GM18951 (cell line): ENCODE data around the gene ENDOD1.
"Not testable (repeated sequence)": the region's sequence is repeated elsewhere in the genome, so short reads cannot be mapped to it uniquely, and the experiment has no call there.

Experiments used
- POLR2A ChIP-seq: IDR thresholded peaks from 4 replicates; pipeline ENCODE4 v1.6.1; 2011; ENCODE audit warnings: mild to moderate bottlenecking; ENCODE audit not compliant: insufficient read length, insufficient read depth; ENCODE audit errors: extremely low read depth
- in situ Hi-C: fragments of 300-500 bp; cut with MboI; formaldehyde crosslinking; loops from one replicate; pipeline ENCODE4 v1.12.0; 2022; ENCODE audit warnings: low sequenced_read_pairs, mixed read lengths, inconsistent platforms; ENCODE audit not compliant: unreplicated experiment

ENDOD1 gene

GRCh38 chr11:95100856-95101507 is 11.3 kb downstream of the ENDOD1 start:
- in situ Hi-C loops, result no loop called here
- TF ChIP-seq POLR2A, result no peak

GRCh38 chr11:95101935-95102334 is 12.3 kb downstream of the ENDOD1 start:
- TF ChIP-seq POLR2A, result no peak

DNA sequence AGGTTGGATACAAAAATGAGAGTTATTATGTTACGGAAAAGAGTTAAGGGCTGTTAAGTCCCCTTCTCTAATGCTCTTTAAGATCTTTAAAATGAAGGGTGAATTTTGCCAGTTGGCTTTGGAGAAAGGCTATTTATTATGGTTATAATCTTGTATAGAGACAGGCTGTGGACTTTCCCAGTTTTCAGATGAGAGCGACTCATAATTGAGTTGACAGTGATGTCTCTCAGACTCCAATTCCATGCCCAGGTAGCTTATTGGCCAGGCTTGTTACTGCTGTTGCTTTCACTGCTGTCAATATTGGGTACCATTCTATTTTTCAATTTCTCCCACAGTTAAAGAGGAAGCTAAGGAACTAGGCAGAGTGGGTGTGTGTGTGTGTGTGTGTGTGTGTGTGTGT is 13.1 kb downstream of the ENDOD1 start:
- in situ Hi-C loops, result no loop called here
- TF ChIP-seq POLR2A, result no peak

More at GRCh38 chr11:95101935-95102334, 12.3 kb downstream of the ENDOD1 start:
- in situ Hi-C loops, result no loop called here

DNA sequence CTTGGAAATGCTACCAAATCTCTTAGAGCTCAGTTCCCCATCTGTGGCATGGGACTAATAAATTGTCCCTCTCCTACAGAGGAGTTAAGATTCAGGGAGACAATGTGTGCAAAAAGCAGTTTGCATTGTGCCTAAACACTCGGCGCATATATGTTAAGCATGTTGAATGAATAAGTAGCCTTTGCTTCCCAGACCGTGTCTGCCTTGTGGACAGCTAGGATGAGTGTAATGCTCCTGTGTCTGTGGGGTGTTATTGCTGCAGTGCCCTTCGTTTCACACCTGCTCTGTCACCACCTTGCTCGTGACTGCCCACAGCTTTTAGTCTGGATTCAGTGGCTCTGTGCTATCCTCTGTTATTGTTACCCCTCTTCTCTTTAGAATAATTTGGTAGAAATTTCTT is 14.1 kb downstream of the ENDOD1 start:
- no peak for TF ChIP-seq POLR2A
- in situ Hi-C loops, result no loop called here

DNA sequence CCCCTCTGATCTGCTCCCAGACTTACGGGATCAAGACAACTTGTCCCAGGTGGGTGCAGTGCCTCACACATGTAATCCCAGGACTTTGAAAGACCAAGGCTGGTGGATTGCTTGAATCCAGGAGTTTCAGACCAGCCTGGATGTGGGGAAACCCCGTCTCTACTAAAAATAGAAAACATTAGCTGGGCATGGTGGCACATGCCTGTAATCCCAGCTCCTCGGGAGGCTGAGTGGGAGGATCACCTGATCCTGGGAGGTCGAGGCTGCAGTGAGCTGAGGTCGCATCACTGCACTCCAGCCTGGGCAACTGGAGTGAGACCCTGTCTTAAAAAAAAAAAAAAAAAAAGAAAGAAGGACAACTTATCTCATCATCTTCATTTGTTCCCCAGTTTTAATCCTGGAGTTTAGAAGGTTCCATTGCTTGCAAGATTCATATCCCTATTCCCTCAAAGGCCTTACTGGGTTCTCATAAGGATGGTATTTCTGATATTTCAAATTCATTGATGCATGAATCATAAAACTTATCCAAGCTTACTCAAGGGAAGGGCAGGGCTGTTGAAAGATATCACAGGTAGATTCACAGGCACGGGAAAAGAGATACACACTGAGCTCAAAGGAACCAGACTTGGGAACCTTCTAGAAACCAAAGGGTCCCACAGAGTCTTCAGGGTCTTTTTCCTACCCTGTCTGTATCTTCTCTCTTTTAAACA is 14.6 kb downstream of the ENDOD1 start:
- no peak for TF ChIP-seq POLR2A
- in situ Hi-C loops, result no loop called here

- TF ChIP-seq POLR2A, result no peak
Measured at GRCh38 chr11:95104856-95105255, 15.2 kb downstream of the ENDOD1 start.

DNA sequence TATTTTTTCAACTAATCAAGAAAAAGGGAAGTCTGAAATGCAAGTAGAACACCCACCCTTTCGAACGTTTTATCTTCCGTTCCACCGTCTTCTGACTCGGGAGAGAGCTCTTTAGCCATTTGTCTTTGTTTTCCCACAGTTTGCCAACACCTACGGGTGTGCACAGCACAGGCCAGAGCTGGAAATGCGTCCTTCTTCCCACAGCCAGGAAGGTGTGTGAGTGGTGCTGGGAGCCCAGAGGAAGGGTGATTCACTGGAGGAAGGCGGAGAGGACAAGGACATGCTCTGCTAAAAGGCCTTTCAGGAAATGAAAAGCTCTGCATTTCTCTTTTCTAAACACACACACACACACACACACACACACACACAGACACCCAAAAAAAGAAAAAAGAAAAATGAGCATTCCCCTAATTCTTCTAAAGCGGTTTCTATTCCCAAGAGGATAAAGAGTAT is 18.5 kb downstream of the ENDOD1 start:
- TF ChIP-seq POLR2A, result no peak
- in situ Hi-C loops, result no loop called here

More at GRCh38 chr11:95104856-95105255, 15.2 kb downstream of the ENDOD1 start:
- in situ Hi-C loops, result no loop called here

DNA sequence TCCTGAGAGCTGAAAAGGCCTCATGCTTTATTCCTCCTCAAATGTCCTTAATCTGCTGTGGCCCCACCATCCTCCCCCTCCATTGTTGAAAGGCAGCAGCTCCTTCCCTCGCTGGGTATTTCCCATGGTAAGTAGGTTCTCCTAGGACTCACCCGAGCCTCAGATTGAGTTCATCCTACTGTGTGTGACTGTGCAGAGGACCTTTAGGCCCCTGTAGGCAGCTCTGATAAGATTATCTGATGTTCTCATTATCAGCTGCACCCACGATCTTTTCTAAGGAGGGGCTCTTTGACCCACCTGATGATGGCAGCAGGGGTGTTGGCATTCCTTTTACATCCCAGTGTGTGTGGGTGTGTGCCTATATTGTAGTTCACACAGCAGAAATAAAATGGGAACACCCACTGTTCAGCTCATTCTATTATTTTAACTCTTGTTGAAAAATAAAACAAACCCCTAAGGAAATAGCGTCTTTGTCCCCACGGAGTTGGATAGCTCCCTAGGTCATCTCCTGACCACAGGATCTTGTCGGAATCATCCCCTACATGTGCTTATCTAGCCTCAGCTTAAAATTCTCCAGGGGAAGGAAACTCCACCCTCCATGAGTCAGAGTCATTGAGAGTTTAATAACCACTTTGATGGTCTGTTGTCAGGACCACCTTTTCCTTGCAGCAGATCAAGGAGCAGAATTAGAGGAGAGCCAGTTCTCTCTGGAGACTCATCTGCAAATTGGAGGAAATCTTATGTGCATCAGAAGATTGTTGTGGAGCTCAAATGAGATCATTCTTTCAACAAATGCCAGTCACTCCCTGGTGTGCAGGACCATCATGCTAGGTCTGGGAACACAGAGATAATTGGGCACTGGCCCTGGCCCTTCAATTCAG is 19.3 kb downstream of the ENDOD1 start:
- TF ChIP-seq POLR2A, result no peak
- in situ Hi-C loops, result no loop called here

DNA sequence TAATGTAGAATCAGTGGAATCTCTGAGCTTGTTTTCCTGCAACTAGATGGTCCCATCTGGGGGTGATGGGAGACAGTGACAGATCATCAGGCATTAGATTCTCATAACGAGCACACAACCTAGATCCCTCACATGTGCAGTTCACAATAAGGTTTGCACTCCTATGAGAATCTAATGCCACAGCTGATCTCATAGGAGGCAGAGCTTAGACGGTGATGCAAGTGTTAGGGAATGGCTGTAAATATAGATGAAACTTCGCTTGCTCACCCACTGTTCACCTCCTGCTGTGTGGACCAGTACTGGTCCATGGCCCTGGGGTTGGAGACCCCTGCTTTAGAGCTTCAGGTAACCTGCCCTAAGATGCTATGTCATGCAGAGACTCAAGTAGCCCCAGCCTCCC is 21.8 kb downstream of the ENDOD1 start:
- in situ Hi-C loops, result not testable (repeated sequence)

- in situ Hi-C loops, result no loop called here
Measured at GRCh38 chr11:95111923-95112540, 22.4 kb downstream of the ENDOD1 start.

DNA sequence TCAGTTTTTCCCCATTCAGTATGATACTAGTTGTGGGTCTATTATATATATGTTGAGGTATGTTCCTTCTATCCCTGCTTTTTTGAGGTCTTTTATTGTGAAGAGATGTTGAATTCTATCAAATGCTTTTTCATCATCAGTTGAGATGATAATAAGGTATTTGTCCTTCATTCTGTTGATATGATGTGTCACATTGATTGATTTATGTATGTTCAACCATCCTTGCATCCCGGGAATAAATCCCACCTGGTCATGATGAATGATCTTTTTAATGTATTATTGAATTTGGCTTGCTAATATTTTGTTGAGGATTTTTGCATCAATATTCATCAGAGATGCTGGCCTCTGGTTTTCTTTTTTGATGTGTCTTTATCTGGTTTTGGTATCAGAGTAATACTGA is 26.0 kb downstream of the ENDOD1 start:
- TF ChIP-seq POLR2A, result no peak
- in situ Hi-C loops, result no loop called here

More at GRCh38 chr11:95111923-95112540, 22.4 kb downstream of the ENDOD1 start:
- no peak for TF ChIP-seq POLR2A

DNA sequence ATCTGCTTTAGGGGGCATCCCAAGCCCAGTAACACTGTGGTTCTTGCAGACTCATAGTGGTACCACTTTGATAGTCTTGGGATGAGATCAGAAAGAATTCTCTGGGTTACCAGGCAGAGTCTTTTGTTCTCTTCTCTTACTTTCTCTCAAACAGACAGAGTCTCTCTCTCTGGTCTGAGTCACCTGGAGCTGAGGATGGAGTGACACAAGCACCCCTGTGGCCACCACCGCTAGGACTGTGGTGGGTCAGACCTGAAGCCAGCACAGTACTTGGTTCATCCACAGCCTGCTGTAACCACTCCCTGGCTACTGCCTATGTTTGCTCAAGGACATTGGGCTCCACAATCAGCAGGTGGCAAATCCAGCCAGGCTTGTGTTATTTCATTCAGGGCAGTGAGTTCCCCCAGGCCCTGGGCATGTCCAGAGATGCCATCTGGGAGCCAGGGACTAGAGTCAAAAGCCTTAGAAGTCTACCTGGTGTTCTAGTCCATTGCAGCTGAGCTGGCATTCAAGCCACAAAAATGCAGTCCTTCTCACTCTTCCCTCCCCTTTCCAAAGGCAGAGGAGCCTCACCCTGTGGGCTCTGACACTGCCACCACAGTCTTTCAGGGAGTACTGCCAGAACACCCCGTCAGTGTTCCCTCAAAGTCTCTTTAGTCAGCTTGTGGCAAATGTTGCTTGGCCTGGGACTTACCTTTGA is 29.9 kb downstream of the ENDOD1 start:
- in situ Hi-C loops, result no loop called here
- no peak for TF ChIP-seq POLR2A
